SU-DHL-6 (cell line): Measurements from ENCODE around the gene SIX5.

Experiments
- EZH2phosphoT487 ChIP-seq: fragments of 200-600 bp; sonication (generic), shearing (Covaris generic); conservative IDR thresholded peaks from 2 replicates; pipeline ENCODE4 v1.6.1; 2018; ENCODE audit warnings: mild to moderate bottlenecking, antibody characterized with exemption, low read length, moderate library complexity, mixed read lengths
- TF ChIP-seq, protein P1 (sequence below): fragments of 200-600 bp; sonication (generic); IDR thresholded peaks from one replicate; pipeline ENCODE4 v1.5.1; 2017; ENCODE audit warnings: antibody characterized with exemption, mild to moderate bottlenecking, low read length, moderate library complexity; ENCODE audit not compliant: insufficient read depth, poor library complexity, severe bottlenecking

DNA sequence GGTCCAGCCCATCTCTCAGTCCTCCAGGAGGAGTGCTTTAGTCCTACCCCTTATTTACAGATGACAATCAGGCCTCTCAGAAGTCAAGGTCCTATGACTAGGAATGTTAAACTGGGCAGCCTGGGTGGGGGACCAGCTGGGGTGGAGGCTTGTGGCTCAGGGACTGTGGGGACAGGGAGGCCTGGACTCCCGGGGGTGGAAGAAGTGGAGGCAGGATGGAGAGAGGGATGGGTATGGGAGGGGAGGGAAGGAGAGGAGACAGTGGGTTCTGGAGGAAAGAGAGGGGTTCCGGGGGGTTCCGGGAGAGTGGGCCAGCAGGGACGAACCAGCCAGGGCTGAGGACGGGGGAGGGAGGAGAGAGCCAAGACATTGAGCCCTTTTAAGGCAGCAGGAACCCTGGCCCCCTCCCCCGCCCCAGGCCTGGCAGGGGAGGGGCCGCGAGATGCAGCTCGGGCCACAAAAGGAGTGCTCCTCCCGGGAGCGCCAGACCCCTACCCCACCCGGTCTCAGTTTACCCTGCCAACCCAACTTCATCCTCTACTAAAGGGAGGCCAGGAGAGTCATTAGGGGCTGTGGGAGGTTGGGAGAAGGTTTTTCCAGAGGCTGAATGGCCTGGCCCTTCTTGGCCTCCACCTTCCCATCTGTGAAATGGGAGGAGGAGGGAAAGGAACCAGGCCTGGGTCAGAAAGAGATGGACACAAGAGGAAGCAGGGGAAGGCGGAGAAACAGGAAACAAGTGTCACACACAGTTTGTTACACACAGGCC lies 11.6 kb upstream of the SIX5 start:
- TF ChIP-seq, protein P1, sequence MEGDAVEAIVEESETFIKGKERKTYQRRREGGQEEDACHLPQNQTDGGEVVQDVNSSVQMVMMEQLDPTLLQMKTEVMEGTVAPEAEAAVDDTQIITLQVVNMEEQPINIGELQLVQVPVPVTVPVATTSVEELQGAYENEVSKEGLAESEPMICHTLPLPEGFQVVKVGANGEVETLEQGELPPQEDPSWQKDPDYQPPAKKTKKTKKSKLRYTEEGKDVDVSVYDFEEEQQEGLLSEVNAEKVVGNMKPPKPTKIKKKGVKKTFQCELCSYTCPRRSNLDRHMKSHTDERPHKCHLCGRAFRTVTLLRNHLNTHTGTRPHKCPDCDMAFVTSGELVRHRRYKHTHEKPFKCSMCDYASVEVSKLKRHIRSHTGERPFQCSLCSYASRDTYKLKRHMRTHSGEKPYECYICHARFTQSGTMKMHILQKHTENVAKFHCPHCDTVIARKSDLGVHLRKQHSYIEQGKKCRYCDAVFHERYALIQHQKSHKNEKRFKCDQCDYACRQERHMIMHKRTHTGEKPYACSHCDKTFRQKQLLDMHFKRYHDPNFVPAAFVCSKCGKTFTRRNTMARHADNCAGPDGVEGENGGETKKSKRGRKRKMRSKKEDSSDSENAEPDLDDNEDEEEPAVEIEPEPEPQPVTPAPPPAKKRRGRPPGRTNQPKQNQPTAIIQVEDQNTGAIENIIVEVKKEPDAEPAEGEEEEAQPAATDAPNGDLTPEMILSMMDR, result no peak
- no peak for TF ChIP-seq EZH2phosphoT487
